ENCODE results near the gene DIDO1. TPM values are rescaled to one million over a fixed set of nuclear protein-coding genes. Genes with fewer than 3 reads are reported as not detected.

The DIDO1 gene
- 60.5 and 60.8 TPM in 2 replicates for total RNA-seq

- Mint-ChIP-seq H3K36me3 (ENCODE audit: low read depth) (peaks cover 8% of the 10 kb centered on the region), H3K4me3 (peak within 1 kb of the TSS; percentile 91), H3K27me3 (ENCODE audit: insufficient read depth) (no peaks in the 10 kb centered on the region), H3K4me1 (ENCODE audit: low read depth) (peaks cover 70% of the 10 kb centered on the region), H3K27ac (peak within 1 kb of the TSS; percentile 91), H3K9me3 (no peaks in the 10 kb centered on the region)
- intact Hi-C loops (cut with micrococcal nuclease) = loop anchor here (5.0 to 10.0 kb wide), 4 partner anchors 34 to 862 kb away; partner anchors contain the start of genes MRGBP, RPS21 and TAF4
- DNase-seq (ENCODE audit: low spot score) = peak; percentile 88
These were observed at the start of gene DIDO1 for GRCh38 chr20:62926229-62927127. Gene DIDO1, minus strand, starts transcription at chr20:62926505.

- H3K27me3 Mint-ChIP-seq (ENCODE audit: insufficient read depth) = peaks cover 45% of the 10 kb centered on the region
- no peak overlapping the region for H3K27ac Mint-ChIP-seq
- no peak overlapping the region for H3K4me3 Mint-ChIP-seq
- intact Hi-C loops (cut with micrococcal nuclease) = no loop called here
- H3K4me1 Mint-ChIP-seq (ENCODE audit: low read depth) = peaks cover 24% of the 10 kb centered on the region
- no peaks in the 10 kb centered on the region for H3K9me3 Mint-ChIP-seq
- no peaks in the 10 kb centered on the region for H3K36me3 Mint-ChIP-seq (ENCODE audit: low read depth)
- no peak for DNase-seq (ENCODE audit: low spot score)
These were observed 49.0 kb upstream of the DIDO1 start for GRCh38 chr20:62975251-62975760.

GRCh38 chr20:62972845-62973745 is 46.8 kb upstream of the DIDO1 start:
- Mint-ChIP-seq H3K9me3 (no peaks in the 10 kb centered on the region), H3K27me3 (ENCODE audit: insufficient read depth) (peaks cover 33% of the 10 kb centered on the region), H3K4me3 (no peak overlapping the region), H3K4me1 (ENCODE audit: low read depth) (peaks cover 20% of the 10 kb centered on the region), H3K27ac (no peak overlapping the region), H3K36me3 (ENCODE audit: low read depth) (no peaks in the 10 kb centered on the region)
- DNase-seq (ENCODE audit: low spot score) = no peak
- intact Hi-C loops (cut with micrococcal nuclease) = loop anchor here (1.0 kb wide), 2 partner anchors 36 to 73 kb away; no protein-coding TSS in a partner anchor

GRCh38 chr20:62971950-62972844 is 45.9 kb upstream of the DIDO1 start:
- no peaks in the 10 kb centered on the region for H3K36me3 Mint-ChIP-seq (ENCODE audit: low read depth)
- peaks cover 33% of the 10 kb centered on the region for H3K27me3 Mint-ChIP-seq (ENCODE audit: insufficient read depth)
- H3K4me3 Mint-ChIP-seq = peak overlapping the region; percentile 43
- H3K9me3 Mint-ChIP-seq = no peaks in the 10 kb centered on the region
- peak; percentile 78 for DNase-seq (ENCODE audit: low spot score)
- intact Hi-C loops (cut with micrococcal nuclease) = loop anchor here (1.0 kb wide), 2 partner anchors 37 to 72 kb away; no protein-coding TSS in a partner anchor
- H3K27ac Mint-ChIP-seq = peak overlapping the region; percentile 50
- H3K4me1 Mint-ChIP-seq (ENCODE audit: low read depth) = peaks cover 13% of the 10 kb centered on the region

- H3K27ac Mint-ChIP-seq = peak overlapping the region; percentile 50
- peaks cover 29% of the 10 kb centered on the region for H3K27me3 Mint-ChIP-seq (ENCODE audit: insufficient read depth)
- intact Hi-C loops (cut with micrococcal nuclease) = no loop called here
- DNase-seq (ENCODE audit: low spot score) = no peak
- no peaks in the 10 kb centered on the region for H3K9me3 Mint-ChIP-seq
- no peaks in the 10 kb centered on the region for H3K36me3 Mint-ChIP-seq (ENCODE audit: low read depth)
- peak overlapping the region; percentile 4 for H3K4me3 Mint-ChIP-seq
- peaks cover 13% of the 10 kb centered on the region for H3K4me1 Mint-ChIP-seq (ENCODE audit: low read depth)
These were observed 45.1 kb upstream of the DIDO1 start for GRCh38 chr20:62971211-62971949.

GRCh38 chr20:62970307-62971210 is 44.3 kb upstream of the DIDO1 start:
- peaks cover 25% of the 10 kb centered on the region for H3K27me3 Mint-ChIP-seq (ENCODE audit: insufficient read depth)
- no peak overlapping the region for H3K4me3 Mint-ChIP-seq
- H3K9me3 Mint-ChIP-seq = no peaks in the 10 kb centered on the region
- H3K27ac Mint-ChIP-seq = no peak overlapping the region
- H3K4me1 Mint-ChIP-seq (ENCODE audit: low read depth) = peaks cover 13% of the 10 kb centered on the region
- DNase-seq (ENCODE audit: low spot score) = no peak
- intact Hi-C loops (cut with micrococcal nuclease) = no loop called here
- H3K36me3 Mint-ChIP-seq (ENCODE audit: low read depth) = no peaks in the 10 kb centered on the region

GRCh38 chr20:62969939-62970306 is 43.6 kb upstream of the DIDO1 start:
- H3K9me3 Mint-ChIP-seq = no peaks in the 10 kb centered on the region
- intact Hi-C loops (cut with micrococcal nuclease) = no loop called here
- H3K27me3 Mint-ChIP-seq (ENCODE audit: insufficient read depth) = peaks cover 24% of the 10 kb centered on the region
- no peak for DNase-seq (ENCODE audit: low spot score)
- H3K27ac Mint-ChIP-seq = no peak overlapping the region
- peaks cover 13% of the 10 kb centered on the region for H3K4me1 Mint-ChIP-seq (ENCODE audit: low read depth)
- H3K4me3 Mint-ChIP-seq = no peak overlapping the region
- H3K36me3 Mint-ChIP-seq (ENCODE audit: low read depth) = no peaks in the 10 kb centered on the region

- H3K4me1 Mint-ChIP-seq (ENCODE audit: low read depth) = peaks cover 13% of the 10 kb centered on the region
- no peak overlapping the region for H3K27ac Mint-ChIP-seq
- H3K36me3 Mint-ChIP-seq (ENCODE audit: low read depth) = no peaks in the 10 kb centered on the region
- intact Hi-C loops (cut with micrococcal nuclease) = no loop called here
- peaks cover 22% of the 10 kb centered on the region for H3K27me3 Mint-ChIP-seq (ENCODE audit: insufficient read depth)
- no peak for DNase-seq (ENCODE audit: low spot score)
- no peak overlapping the region for H3K4me3 Mint-ChIP-seq
- H3K9me3 Mint-ChIP-seq = no peaks in the 10 kb centered on the region
These were observed 43.0 kb upstream of the DIDO1 start for GRCh38 chr20:62969179-62969760.

- Mint-ChIP-seq H3K4me1 (ENCODE audit: low read depth) (peaks cover 13% of the 10 kb centered on the region), H3K4me3 (no peak overlapping the region), H3K27me3 (ENCODE audit: insufficient read depth) (peaks cover 19% of the 10 kb centered on the region), H3K27ac (no peak overlapping the region), H3K36me3 (ENCODE audit: low read depth) (no peaks in the 10 kb centered on the region), H3K9me3 (no peaks in the 10 kb centered on the region)
- no peak for DNase-seq (ENCODE audit: low spot score)
- intact Hi-C loops (cut with micrococcal nuclease) = no loop called here
These were observed 42.3 kb upstream of the DIDO1 start for GRCh38 chr20:62968378-62969178.
